Memory B cell (primary cell): ENCODE measurements around the gene HLF.

Experiments used
- ATAC-seq: fragments of 150-1000 bp; cut with Tn5 transposase; 2 replicates; pipeline ENCODE4 v1.10.0; 2021; ENCODE audit warnings: low read depth, mild to moderate bottlenecking, moderate library complexity
- DNase-seq, 2 donors: peaks; one replicate each; pipeline ENCODE4 v3.0.0; 2022; ENCODE audit warnings: low spot score in 2 of 2
- H3K27ac Mint-ChIP-seq: one replicate; pipeline ENCODE4 v1.8.0; 2022; ENCODE audit warnings: mild to moderate bottlenecking, moderate library complexity, mixed read lengths
- H3K27me3 Mint-ChIP-seq: one replicate; pipeline ENCODE4 v1.8.0; 2022; ENCODE audit warnings: mixed read lengths
- H3K36me3 Mint-ChIP-seq: one replicate; pipeline ENCODE4 v1.8.0; 2022; ENCODE audit warnings: mild to moderate bottlenecking, mixed read lengths
- H3K4me1 Mint-ChIP-seq: one replicate; pipeline ENCODE4 v1.8.0; 2022; ENCODE audit warnings: mixed read lengths
- H3K4me3 Mint-ChIP-seq: one replicate; pipeline ENCODE4 v1.8.0; 2022; ENCODE audit warnings: mild to moderate bottlenecking, moderate library complexity, mixed read lengths
- H3K9me3 Mint-ChIP-seq: one replicate; pipeline ENCODE4 v1.8.0; 2022; ENCODE audit warnings: mixed read lengths

Gene HLF

GRCh38 chr17:55265311-55266021 lies 706 bp downstream of the HLF start:
- H3K4me1 Mint-ChIP-seq, result peaks cover 3% of the 10 kb centered on the region

GRCh38 chr17:55266051-55266957 lies 1.5 kb downstream of the HLF start:
- Mint-ChIP-seq H3K27ac (no peak overlapping the region), H3K9me3 (peaks cover under 1% of the 10 kb centered on the region), H3K4me3 (no peak overlapping the region), H3K27me3 (peaks cover 37% of the 10 kb centered on the region), H3K4me1 (peaks cover 3% of the 10 kb centered on the region), H3K36me3 (no peaks in the 10 kb centered on the region)
- DNase-seq, result no peak
- ATAC-seq, result no peak

More at GRCh38 chr17:55265311-55266021, 706 bp downstream of the HLF start:
- H3K27ac Mint-ChIP-seq, result no peak overlapping the region
- peaks cover 36% of the 10 kb centered on the region for H3K27me3 Mint-ChIP-seq
- no peaks in the 10 kb centered on the region for H3K36me3 Mint-ChIP-seq
- peak in 1 of 2 donors; percentile 37 for DNase-seq
- ATAC-seq, result no peak
- H3K4me3 Mint-ChIP-seq, result peak overlapping the region; percentile 62
- H3K9me3 Mint-ChIP-seq, result peaks cover 3% of the 10 kb centered on the region

- Mint-ChIP-seq H3K9me3 (no peaks in the 10 kb centered on the region), H3K36me3 (no peaks in the 10 kb centered on the region), H3K27me3 (peaks cover 36% of the 10 kb centered on the region), H3K27ac (no peak overlapping the region), H3K4me3 (no peak overlapping the region), H3K4me1 (peaks cover 3% of the 10 kb centered on the region)
- DNase-seq, result no peak
- no peak for ATAC-seq
Measured at GRCh38 chr17:55266958-55267688, 2.4 kb downstream of the HLF start.

GRCh38 chr17:55267777-55268648 lies 3.3 kb downstream of the HLF start:
- Mint-ChIP-seq H3K9me3 (no peaks in the 10 kb centered on the region), H3K4me1 (peaks cover 3% of the 10 kb centered on the region), H3K27me3 (peaks cover 35% of the 10 kb centered on the region), H3K4me3 (no peak overlapping the region), H3K27ac (no peak overlapping the region), H3K36me3 (no peaks in the 10 kb centered on the region)
- no peak for DNase-seq
- no peak for ATAC-seq

- no peaks in the 10 kb centered on the region for H3K9me3 Mint-ChIP-seq
- DNase-seq (no peak), ATAC-seq (no peak)
- no peaks in the 10 kb centered on the region for H3K36me3 Mint-ChIP-seq
- no peak overlapping the region for H3K4me3 Mint-ChIP-seq
- no peaks in the 10 kb centered on the region for H3K4me1 Mint-ChIP-seq
- H3K27ac Mint-ChIP-seq, result no peak overlapping the region
- H3K27me3 Mint-ChIP-seq, result peaks cover 31% of the 10 kb centered on the region
Measured at GRCh38 chr17:55268649-55269480, 4.1 kb downstream of the HLF start.

- DNase-seq (no peak), ATAC-seq (no peak)
- Mint-ChIP-seq H3K4me3 (no peak overlapping the region), H3K9me3 (no peaks in the 10 kb centered on the region), H3K36me3 (no peaks in the 10 kb centered on the region), H3K27ac (no peak overlapping the region), H3K4me1 (no peaks in the 10 kb centered on the region), H3K27me3 (peaks cover 32% of the 10 kb centered on the region)
Measured at GRCh38 chr17:55269894-55270293, 5.1 kb downstream of the HLF start.

GRCh38 chr17:55271223-55271571 lies 6.4 kb downstream of the HLF start:
- no peak overlapping the region for H3K27ac Mint-ChIP-seq
- ATAC-seq (no peak), DNase-seq (no peak)
- no peaks in the 10 kb centered on the region for H3K4me1 Mint-ChIP-seq
- H3K4me3 Mint-ChIP-seq, result no peak overlapping the region
- no peaks in the 10 kb centered on the region for H3K36me3 Mint-ChIP-seq
- H3K27me3 Mint-ChIP-seq, result peaks cover 29% of the 10 kb centered on the region
- no peaks in the 10 kb centered on the region for H3K9me3 Mint-ChIP-seq

- no peaks in the 10 kb centered on the region for H3K4me1 Mint-ChIP-seq
- DNase-seq (no peak), ATAC-seq (no peak)
- H3K27ac Mint-ChIP-seq, result no peak overlapping the region
- H3K27me3 Mint-ChIP-seq, result peaks cover 24% of the 10 kb centered on the region
- H3K36me3 Mint-ChIP-seq, result no peaks in the 10 kb centered on the region
- H3K4me3 Mint-ChIP-seq, result no peak overlapping the region
- no peaks in the 10 kb centered on the region for H3K9me3 Mint-ChIP-seq
Measured at GRCh38 chr17:55271958-55272710, 7.4 kb downstream of the HLF start.

GRCh38 chr17:55272711-55273578 lies 8.2 kb downstream of the HLF start:
- ATAC-seq (no peak), DNase-seq (no peak)
- Mint-ChIP-seq H3K27ac (no peak overlapping the region), H3K36me3 (no peaks in the 10 kb centered on the region), H3K4me1 (no peaks in the 10 kb centered on the region), H3K27me3 (peaks cover 22% of the 10 kb centered on the region), H3K9me3 (no peaks in the 10 kb centered on the region), H3K4me3 (no peak overlapping the region)

GRCh38 chr17:55273579-55274354 lies 9.0 kb downstream of the HLF start:
- H3K4me1 Mint-ChIP-seq, result no peaks in the 10 kb centered on the region

More at GRCh38 chr17:55273579-55274354, 9.0 kb downstream of the HLF start:
- ATAC-seq, result no peak
- Mint-ChIP-seq H3K27me3 (peaks cover 23% of the 10 kb centered on the region), H3K27ac (no peak overlapping the region), H3K9me3 (no peaks in the 10 kb centered on the region), H3K36me3 (no peaks in the 10 kb centered on the region), H3K4me3 (no peak overlapping the region)
- no peak for DNase-seq
